T-helper 1 cell treated with Interleukin-12 subunit alpha and Interleukin-12 subunit beta and Interleukin-4 antibody, amounts not matched to agents 30 ng/mL and 1 ng/mL, for 36 hours (primary cell): ENCODE results near the gene TBX4. TPM values are rescaled to one million over a fixed set of nuclear protein-coding genes. Genes with fewer than 3 reads are reported as not detected.

ENCODE experiments used
- intact Hi-C: fragments of 100-400 bp; cut with micrococcal nuclease; formaldehyde crosslinking; loops from one replicate; pipeline ENCODE4 v1.15.1; 2024
- total RNA-seq: library from RNA; stranded (reverse); gene quantifications from 2 replicates; pipeline ENCODE4 v1.2.3, GENCODE V29; 2022

TBX4 gene
- total RNA-seq, 1 donor from 2014 or later: not detected

- intact Hi-C loops: loop anchor here (1.0 to 10.0 kb wide), 6 partner anchors 138 to 512 kb away; partner anchors contain the start of gene INTS2
Measured at GRCh38 chr17:61412860-61413660, 39.2 kb upstream of the TBX4 start.

GRCh38 chr17:61413661-61414126, 38.5 kb upstream of the TBX4 start:
- intact Hi-C loops: loop anchor here (10.0 kb wide), 1 partner anchor 511 kb away; the partner anchor contains the start of gene INTS2

- intact Hi-C loops: loop anchor here (10.0 kb wide), 1 partner anchor 510 kb away; the partner anchor contains the start of gene INTS2
Measured at GRCh38 chr17:61414141-61414935, 37.9 kb upstream of the TBX4 start.

GRCh38 chr17:61414936-61415251, 37.3 kb upstream of the TBX4 start:
- intact Hi-C loops: loop anchor here (10.0 kb wide), 1 partner anchor 510 kb away; the partner anchor contains the start of gene INTS2

GRCh38 chr17:61415374-61416210, 36.6 kb upstream of the TBX4 start:
- intact Hi-C loops: loop anchor here (1.0 to 10.0 kb wide), 3 partner anchors 422 to 651 kb away; partner anchors contain the start of gene INTS2

GRCh38 chr17:61416211-61416539, 36.0 kb upstream of the TBX4 start:
- intact Hi-C loops: loop anchor here (1.0 to 10.0 kb wide), 3 partner anchors 421 to 651 kb away; partner anchors contain the start of gene INTS2

GRCh38 chr17:61416540-61417363, 35.5 kb upstream of the TBX4 start:
- intact Hi-C loops: loop anchor here (1.0 to 10.0 kb wide), 3 partner anchors 421 to 650 kb away; partner anchors contain the start of gene INTS2

GRCh38 chr17:61418449-61418848, 33.8 kb upstream of the TBX4 start:
- intact Hi-C loops: loop anchor here (10.0 kb wide), 1 partner anchor 506 kb away; the partner anchor contains the start of gene INTS2

GRCh38 chr17:61419496-61420046, 32.7 kb upstream of the TBX4 start:
- intact Hi-C loops: loop anchor here (10.0 kb wide), 1 partner anchor 505 kb away; the partner anchor contains the start of gene INTS2

GRCh38 chr17:61420052-61420451, 32.2 kb upstream of the TBX4 start:
- intact Hi-C loops: no loop called here

GRCh38 chr17:61420745-61421398, 31.4 kb upstream of the TBX4 start:
- intact Hi-C loops: no loop called here

- intact Hi-C loops: no loop called here
Measured at GRCh38 chr17:61421460-61421859, 30.8 kb upstream of the TBX4 start.

GRCh38 chr17:61422116-61422799, 30.0 kb upstream of the TBX4 start:
- intact Hi-C loops: no loop called here

GRCh38 chr17:61422869-61423268, 29.4 kb upstream of the TBX4 start:
- intact Hi-C loops: no loop called here

GRCh38 chr17:61423967-61424649, 28.1 kb upstream of the TBX4 start:
- intact Hi-C loops: no loop called here

- intact Hi-C loops: loop anchor here (5.0 kb wide), 1 partner anchor 951 kb away; no protein-coding TSS in a partner anchor
Measured at GRCh38 chr17:61425682-61426481, 26.3 kb upstream of the TBX4 start.
